ENCODE measurements around the gene PDCD2L. TPM values are rescaled to one million over a fixed set of nuclear protein-coding genes. Genes with fewer than 3 reads are reported as not detected.

PDCD2L gene
- total and polyA plus RNA-seq, 2 of the 8 experiments (the other 6 are each of a cell fraction or from before 2014, with no cell fraction given): 51.5 to 78.1 TPM

GRCh38 chr19:34432797-34433196 is 28.6 kb downstream of the PDCD2L start:
- Histone ChIP-seq H3K14ac (ENCODE audit: insufficient read length) (no peak overlapping the region), H4K20me1 (replicated peaks in 1 of 2; ENCODE audit: control insufficient read depth in 1 of 2, insufficient read depth in 2 of 2, low read length in 2 of 2) (peaks cover 14 to 17% of the 10 kb centered on the region in 2 experiments), H3K79me2 (ENCODE audit: control insufficient read depth in 1 of 2, insufficient read depth in 2 of 2, low read length in 2 of 2) (peaks cover 32 to 82% of the 10 kb centered on the region in 2 experiments), H3K4ac (replicated peaks; ENCODE audit: insufficient read length, low read depth, low read length) (no peak overlapping the region), H3K56ac (replicated peaks; ENCODE audit: insufficient read length, low read depth, low read length) (no peak overlapping the region), H2BK5ac (ENCODE audit: low read depth, low read length) (no peak overlapping the region), H2BK15ac (ENCODE audit: low read length) (no peak overlapping the region), H3K4me3 (ENCODE audit: extremely low read depth in 1 of 4, insufficient read depth in 2 of 4, low read depth in 3 of 4, low read length in 4 of 4) (no peak overlapping the region), H3K9ac (replicated peaks in 1 of 4; ENCODE audit: extremely low read depth in 1 of 4, low read depth in 3 of 4, low read length in 3 of 4) (no peak overlapping the region; a peak in 1 of 7 replicates), H2AK5ac (ENCODE audit: low read depth, low read length) (no peak overlapping the region), H4K5ac (ENCODE audit: insufficient read length, low read depth, low read length) (no peak overlapping the region), H4K8ac (ENCODE audit: extremely low read depth, insufficient read depth, low read length) (no peak overlapping the region), H2BK20ac (ENCODE audit: low read length) (no peak overlapping the region), H3K36me3 (ENCODE audit: control insufficient read depth in 2 of 4, insufficient read depth in 4 of 4, low read length in 3 of 4) (peaks cover 9 to 60% (median 37%) of the 10 kb centered on the region in 4 experiments; a peak in 7 of 8 replicates), H3K4me2 (ENCODE audit: insufficient read depth in 1 of 2, low read depth in 2 of 2, low read length in 2 of 2) (no peak overlapping the region), H3K23ac (ENCODE audit: insufficient read length) (no peak overlapping the region), H3K79me1 (ENCODE audit: low read depth, low read length) (peaks cover 4% of the 10 kb centered on the region), H3K27me3 (replicated peaks in 1 of 4; ENCODE audit: control insufficient read depth in 3 of 4, extremely low read depth in 1 of 4, insufficient read depth in 3 of 4, low read length in 3 of 4) (no peaks in the 10 kb centered on the region), H3K18ac (ENCODE audit: extremely low read depth, low read length) (no peak overlapping the region), H4K91ac (replicated peaks; ENCODE audit: insufficient read length, low read length) (no peak overlapping the region), H2BK120ac (replicated peaks; ENCODE audit: low read depth, low read length) (no peak overlapping the region), H2AFZ (ENCODE audit: low read length) (no peak overlapping the region), H3K27ac (ENCODE audit: low read depth, low read length) (no peak overlapping the region), H3K9me3 (ENCODE audit: insufficient read depth in 2 of 2, low read depth in 1 of 2, low read length in 1 of 2) (no peaks in the 10 kb centered on the region), H2BK12ac (ENCODE audit: low read depth, low read length) (no peak overlapping the region), H3K4me1 (replicated peaks in 1 of 4; ENCODE audit: control insufficient read depth in 3 of 4, insufficient read depth in 4 of 4, low read length in 3 of 4) (peaks cover 0 to 2% (median 0%) of the 10 kb centered on the region in 4 experiments; a peak in 1 of 7 replicates), H3K23me2 (ENCODE audit: low read depth, low read length) (0 out of 2 replicates have a peak, but pooled peaks cover 3% of the 10 kb centered on the region)
- FAIRE-seq (no peak), DNase-seq (ENCODE audit: low read depth in 1 of 2, low spot score in 2 of 2) (no peak)
- POLR2A ChIA-PET (ENCODE audit: partially characterized antibody): interaction anchor here (0.6 to 1.7 kb wide), 3 partner anchors 9 to 28 kb away, joined by 3 to 7 read pairs (median 4); no protein-coding TSS in a partner anchor
- CTCF ChIA-PET (ENCODE audit: partially characterized antibody): interaction anchor here (0.6 kb wide), 1 partner anchor 70 kb away, joined by 3 read pairs; no protein-coding TSS in a partner anchor
- 95% methylated on average over 5 of the region's 5 CpGs; no CpG with 5 or more reads in 1 of the 2 experiments for WGBS, 2 experiments (ENCODE audit: extremely low coverage in 1 of 2, insufficient coverage in 1 of 2, insufficient read length in 1 of 2, insufficient replicate concordance in 2 of 2, low coverage in 1 of 2, low lambda C conversion rate in 2 of 2, missing lambda C conversion rate in 1 of 2)
- TF ChIP-seq POU5F1 (IDR thresholded peaks at IDR 0.05; ENCODE audit: low read depth, low read length) (no peak), BRCA1 (IDR thresholded peaks at IDR 0.05; ENCODE audit: low read depth, low read length) (no peak), EGR1 (IDR thresholded peaks at IDR 0.05; ENCODE audit: borderline replicate concordance, low read depth, low read length) (no peak), ASH2L (IDR thresholded peaks at IDR 0.05; ENCODE audit: low read length) (no peak), HDAC2 (IDR thresholded peaks at IDR 0.05; ENCODE audit: borderline replicate concordance in 1 of 2, low read depth in 2 of 2, low read length in 2 of 2) (no peak), RNF2 (IDR thresholded peaks at IDR 0.05; ENCODE audit: borderline replicate concordance, low read depth, low read length, missing control alignments, poor library complexity, severe bottlenecking) (no peak), KDM5A (IDR thresholded peaks at IDR 0.05; ENCODE audit: low read length) (no peak), KDM1A (IDR thresholded peaks at IDR 0.05; ENCODE audit: borderline replicate concordance, low read length) (no peak), JUN (IDR thresholded peaks at IDR 0.05; ENCODE audit: low read depth, low read length) (no peak), MAFK (IDR thresholded peaks at IDR 0.05; ENCODE audit: low read depth, low read length) (no peak), ZNF274 (IDR thresholded peaks at IDR 0.05; ENCODE audit: borderline replicate concordance, extremely low read depth, low read length) (no peak)
